Superior temporal gyrus (tissue), 1 donor: Measurements from ENCODE around the gene APPBP2.

Experiments used
- DNase-seq: peaks from one replicate; pipeline ENCODE4 v3.0.0-alpha.2; 2016; ENCODE audit errors: extremely low spot score

APPBP2 gene

GRCh38 chr17:60393840-60394723 is 132.0 kb downstream of the APPBP2 start:
- DNase-seq, result no peak
